ENCODE data around the gene GNA12. TPM values are rescaled to one million over a fixed set of nuclear protein-coding genes. Genes with fewer than 3 reads are reported as not detected.
A peak's percentile ranks its signal among the peaks of the same experiment; 100 is the strongest.

Gene GNA12
- total RNA-seq, 2 experiments from 2014 or later = 14.1 to 15.0 TPM

GRCh38 chr7:2792235-2792634 is 51.9 kb downstream of the GNA12 start:
- no peaks in the 10 kb centered on the region for H3K27me3 Mint-ChIP-seq (ENCODE audit: low read depth)
- no peak for DNase-seq
- no peak overlapping the region for H3K27ac Mint-ChIP-seq
- H3K36me3 Mint-ChIP-seq (ENCODE audit: low read depth) = peaks cover 20% of the 10 kb centered on the region
- no peaks in the 10 kb centered on the region for H3K9me3 Mint-ChIP-seq
- H3K4me3 Mint-ChIP-seq = no peak overlapping the region
- intact Hi-C loops (cut with micrococcal nuclease) = no loop called here
- CTCF ChIA-PET = no interaction called here
- no peaks in the 10 kb centered on the region for H3K4me1 Mint-ChIP-seq (ENCODE audit: low read depth)

GRCh38 chr7:2791390-2791789 is 52.7 kb downstream of the GNA12 start:
- Mint-ChIP-seq H3K27ac (no peak overlapping the region), H3K27me3 (ENCODE audit: low read depth) (no peaks in the 10 kb centered on the region), H3K9me3 (no peaks in the 10 kb centered on the region), H3K36me3 (ENCODE audit: low read depth) (peaks cover 22% of the 10 kb centered on the region), H3K4me3 (no peak overlapping the region), H3K4me1 (ENCODE audit: low read depth) (no peaks in the 10 kb centered on the region)
- intact Hi-C loops (cut with micrococcal nuclease) = no loop called here
- CTCF ChIA-PET = no interaction called here
- DNase-seq = no peak

- no peak overlapping the region for H3K4me3 Mint-ChIP-seq
Measured at GRCh38 chr7:2787251-2787951, 56.7 kb downstream of the GNA12 start.

GRCh38 chr7:2786607-2787116 is 57.4 kb downstream of the GNA12 start:
- H3K4me1 Mint-ChIP-seq (ENCODE audit: low read depth) = peaks cover 25% of the 10 kb centered on the region
- no peaks in the 10 kb centered on the region for H3K9me3 Mint-ChIP-seq
- H3K27ac Mint-ChIP-seq = no peak overlapping the region
- no peaks in the 10 kb centered on the region for H3K27me3 Mint-ChIP-seq (ENCODE audit: low read depth)
- CTCF ChIA-PET = no interaction called here
- DNase-seq = no peak
- H3K4me3 Mint-ChIP-seq = no peak overlapping the region
- intact Hi-C loops (cut with micrococcal nuclease) = no loop called here
- H3K36me3 Mint-ChIP-seq (ENCODE audit: low read depth) = peaks cover 18% of the 10 kb centered on the region

More at GRCh38 chr7:2787251-2787951, 56.7 kb downstream of the GNA12 start:
- intact Hi-C loops (cut with micrococcal nuclease) = no loop called here
- H3K9me3 Mint-ChIP-seq = no peaks in the 10 kb centered on the region
- CTCF ChIA-PET = no interaction called here
- peaks cover 19% of the 10 kb centered on the region for H3K36me3 Mint-ChIP-seq (ENCODE audit: low read depth)
- H3K4me1 Mint-ChIP-seq (ENCODE audit: low read depth) = peaks cover 19% of the 10 kb centered on the region
- H3K27ac Mint-ChIP-seq = no peak overlapping the region
- no peak for DNase-seq
- no peaks in the 10 kb centered on the region for H3K27me3 Mint-ChIP-seq (ENCODE audit: low read depth)

- Mint-ChIP-seq H3K27me3 (ENCODE audit: low read depth) (no peaks in the 10 kb centered on the region), H3K36me3 (ENCODE audit: low read depth) (peaks cover 16% of the 10 kb centered on the region), H3K4me1 (ENCODE audit: low read depth) (peaks cover 27% of the 10 kb centered on the region), H3K27ac (no peak overlapping the region), H3K4me3 (no peak overlapping the region), H3K9me3 (no peaks in the 10 kb centered on the region)
- intact Hi-C loops (cut with micrococcal nuclease) = no loop called here
- CTCF ChIA-PET = no interaction called here
- no peak for DNase-seq
Measured at GRCh38 chr7:2785071-2785500, 59.0 kb downstream of the GNA12 start.

GRCh38 chr7:2782565-2782964 is 61.5 kb downstream of the GNA12 start:
- peaks cover 16% of the 10 kb centered on the region for H3K36me3 Mint-ChIP-seq (ENCODE audit: low read depth)
- H3K4me1 Mint-ChIP-seq (ENCODE audit: low read depth) = peaks cover 27% of the 10 kb centered on the region
- peak; percentile 75 for DNase-seq
- no peak overlapping the region for H3K4me3 Mint-ChIP-seq
- no peaks in the 10 kb centered on the region for H3K9me3 Mint-ChIP-seq
- H3K27ac Mint-ChIP-seq = peak overlapping the region; percentile 87
- intact Hi-C loops (cut with micrococcal nuclease) = loop anchor here (1.0 to 2.0 kb wide), 3 partner anchors 9 to 62 kb away; no protein-coding TSS in a partner anchor
- no peaks in the 10 kb centered on the region for H3K27me3 Mint-ChIP-seq (ENCODE audit: low read depth)
- CTCF ChIA-PET = interaction anchor here (0.5 to 1.1 kb wide), 4 partner anchors 9 to 1599 kb away, joined by 3 to 8 read pairs (median 4); no protein-coding TSS in a partner anchor

- CTCF ChIA-PET = interaction anchor here (0.6 to 1.1 kb wide), 3 partner anchors 8 to 64 kb away, joined by 4 to 8 read pairs (median 5); no protein-coding TSS in a partner anchor
- Mint-ChIP-seq H3K4me1 (ENCODE audit: low read depth) (peaks cover 27% of the 10 kb centered on the region), H3K4me3 (no peak overlapping the region), H3K9me3 (no peaks in the 10 kb centered on the region), H3K36me3 (ENCODE audit: low read depth) (peaks cover 12% of the 10 kb centered on the region), H3K27ac (peak overlapping the region; percentile 87), H3K27me3 (ENCODE audit: low read depth) (no peaks in the 10 kb centered on the region)
- DNase-seq = no peak
- intact Hi-C loops (cut with micrococcal nuclease) = loop anchor here (1.0 to 2.0 kb wide), 3 partner anchors 9 to 61 kb away; no protein-coding TSS in a partner anchor
Measured at GRCh38 chr7:2782121-2782520, 62.0 kb downstream of the GNA12 start.

GRCh38 chr7:2781636-2782035 is 62.5 kb downstream of the GNA12 start:
- H3K27ac Mint-ChIP-seq = peak overlapping the region; percentile 46
- intact Hi-C loops (cut with micrococcal nuclease) = loop anchor here (1.0 to 2.0 kb wide), 3 partner anchors 8 to 61 kb away; no protein-coding TSS in a partner anchor
- peaks cover 10% of the 10 kb centered on the region for H3K36me3 Mint-ChIP-seq (ENCODE audit: low read depth)
- H3K4me3 Mint-ChIP-seq = no peak overlapping the region
- no peaks in the 10 kb centered on the region for H3K9me3 Mint-ChIP-seq
- no peaks in the 10 kb centered on the region for H3K27me3 Mint-ChIP-seq (ENCODE audit: low read depth)
- peaks cover 27% of the 10 kb centered on the region for H3K4me1 Mint-ChIP-seq (ENCODE audit: low read depth)
- DNase-seq = no peak
- CTCF ChIA-PET = interaction anchor here (1.0 to 1.1 kb wide), 2 partner anchors 8 to 11 kb away, joined by 4 to 5 read pairs; no protein-coding TSS in a partner anchor

- H3K9me3 Mint-ChIP-seq = no peaks in the 10 kb centered on the region
- no peak overlapping the region for H3K27ac Mint-ChIP-seq
- CTCF ChIA-PET = no interaction called here
- no peak overlapping the region for H3K4me3 Mint-ChIP-seq
- no peak for DNase-seq
- H3K27me3 Mint-ChIP-seq (ENCODE audit: low read depth) = no peaks in the 10 kb centered on the region
- intact Hi-C loops (cut with micrococcal nuclease) = no loop called here
- H3K4me1 Mint-ChIP-seq (ENCODE audit: low read depth) = peaks cover 27% of the 10 kb centered on the region
- H3K36me3 Mint-ChIP-seq (ENCODE audit: low read depth) = peaks cover 5% of the 10 kb centered on the region
Measured at GRCh38 chr7:2779051-2779450, 65.1 kb downstream of the GNA12 start.

GRCh38 chr7:2777898-2778535 is 66.1 kb downstream of the GNA12 start:
- DNase-seq = no peak
- H3K4me1 Mint-ChIP-seq (ENCODE audit: low read depth) = peaks cover 33% of the 10 kb centered on the region
- intact Hi-C loops (cut with micrococcal nuclease) = no loop called here
- no peak overlapping the region for H3K4me3 Mint-ChIP-seq
- no peaks in the 10 kb centered on the region for H3K9me3 Mint-ChIP-seq
- peaks cover 4% of the 10 kb centered on the region for H3K36me3 Mint-ChIP-seq (ENCODE audit: low read depth)
- CTCF ChIA-PET = no interaction called here
- no peaks in the 10 kb centered on the region for H3K27me3 Mint-ChIP-seq (ENCODE audit: low read depth)
- no peak overlapping the region for H3K27ac Mint-ChIP-seq

- DNase-seq = no peak
- CTCF ChIA-PET = no interaction called here
- peaks cover 3% of the 10 kb centered on the region for H3K36me3 Mint-ChIP-seq (ENCODE audit: low read depth)
- no peaks in the 10 kb centered on the region for H3K27me3 Mint-ChIP-seq (ENCODE audit: low read depth)
- H3K4me3 Mint-ChIP-seq = no peak overlapping the region
- H3K27ac Mint-ChIP-seq = no peak overlapping the region
- intact Hi-C loops (cut with micrococcal nuclease) = no loop called here
- H3K9me3 Mint-ChIP-seq = no peaks in the 10 kb centered on the region
- peaks cover 31% of the 10 kb centered on the region for H3K4me1 Mint-ChIP-seq (ENCODE audit: low read depth)
Measured at GRCh38 chr7:2776401-2776800, 67.7 kb downstream of the GNA12 start.

GRCh38 chr7:2775785-2776184 is 68.3 kb downstream of the GNA12 start:
- CTCF ChIA-PET = no interaction called here
- H3K4me3 Mint-ChIP-seq = no peak overlapping the region
- no peaks in the 10 kb centered on the region for H3K27me3 Mint-ChIP-seq (ENCODE audit: low read depth)
- H3K9me3 Mint-ChIP-seq = no peaks in the 10 kb centered on the region
- peaks cover 6% of the 10 kb centered on the region for H3K36me3 Mint-ChIP-seq (ENCODE audit: low read depth)
- no peak for DNase-seq
- peaks cover 34% of the 10 kb centered on the region for H3K4me1 Mint-ChIP-seq (ENCODE audit: low read depth)
- intact Hi-C loops (cut with micrococcal nuclease) = no loop called here
- H3K27ac Mint-ChIP-seq = no peak overlapping the region

All from activated naive CD4-positive, alpha-beta T cell treated with anti-CD3 and anti-CD28 coated beads for 36 hours (primary cell).